SK-N-SH treated with all-trans-retinoic acid at 6 μM for 48 hours (cell line): ENCODE measurements around the gene MPP3.

Source experiments
- ATAC-seq: fragments of 200-7000 bp; cut with Tn5 transposase; 3 replicates; pipeline ENCODE4 v1.9.1; 2020; ENCODE audit warnings: mild to moderate bottlenecking, moderate library complexity
- ARNTL ChIP-seq: fragments of 450-650 bp; formaldehyde crosslinking; IDR thresholded peaks from 2 replicates; pipeline ENCODE4 v1.5.0; 2020; ENCODE audit warnings: low read depth, mild to moderate bottlenecking, moderate library complexity, borderline replicate concordance
- BACH2 ChIP-seq: fragments of 250-450 bp; sonication (Bioruptor Pico); IDR thresholded peaks from 2 replicates; pipeline ENCODE4 v1.9.0; 2021; ENCODE audit warnings: mild to moderate bottlenecking, borderline replicate concordance
- CSDC2 ChIP-seq: fragments of 250-450 bp; sonication (Bioruptor Pico); IDR thresholded peaks from 2 replicates; pipeline ENCODE4 v1.5.0; 2020; ENCODE audit warnings: mild to moderate bottlenecking, moderate library complexity
- ESRRG ChIP-seq: fragments of 250-450 bp; sonication (Bioruptor Pico); IDR thresholded peaks from 2 replicates; pipeline ENCODE4 v1.6.1; 2021; ENCODE audit warnings: mild to moderate bottlenecking
- GLIS3 ChIP-seq: fragments of 250-450 bp; sonication (Bioruptor Pico); IDR thresholded peaks from 2 replicates; pipeline ENCODE4 v1.5.0; 2020; ENCODE audit warnings: mild to moderate bottlenecking, moderate library complexity
- OSR1 ChIP-seq: fragments of 250-450 bp; sonication (Bioruptor Pico); IDR thresholded peaks from 2 replicates; pipeline ENCODE4 v1.8.0; 2022; ENCODE audit warnings: moderate library complexity, mild to moderate bottlenecking, inconsistent platforms
- PPARA ChIP-seq: fragments of 250-450 bp; sonication (Bioruptor Pico); IDR thresholded peaks from 2 replicates; pipeline ENCODE4 v1.5.0; 2020; ENCODE audit warnings: mild to moderate bottlenecking, borderline replicate concordance
- RARB ChIP-seq: fragments of 250-450 bp; sonication (Bioruptor Pico); IDR thresholded peaks from 2 replicates; pipeline ENCODE4 v1.8.0; 2021; ENCODE audit warnings: mild to moderate bottlenecking, moderate library complexity
- SNAI2 ChIP-seq: fragments of 250-450 bp; sonication (Bioruptor Pico); IDR thresholded peaks from 2 replicates; pipeline ENCODE4 v1.5.0; 2020; ENCODE audit warnings: mild to moderate bottlenecking, moderate library complexity
- TOX ChIP-seq: fragments of 250-450 bp; sonication (Bioruptor Pico); IDR thresholded peaks from 2 replicates; pipeline ENCODE4 v1.8.0; 2021; ENCODE audit warnings: mild to moderate bottlenecking, moderate library complexity, borderline replicate concordance
- ZC3H10 ChIP-seq: fragments of 250-450 bp; sonication (Bioruptor Pico); IDR thresholded peaks from 2 replicates; pipeline ENCODE4 v1.5.1; 2021; ENCODE audit warnings: mild to moderate bottlenecking, moderate library complexity
- ZFP3 ChIP-seq: fragments of 250-450 bp; sonication (Bioruptor Pico); IDR thresholded peaks from 2 replicates; pipeline ENCODE4 v1.5.0; 2020; ENCODE audit warnings: mild to moderate bottlenecking, moderate library complexity
- ZFP30 ChIP-seq: fragments of 450-650 bp; formaldehyde crosslinking; IDR thresholded peaks from 2 replicates; pipeline ENCODE4 v1.5.0; 2022; ENCODE audit warnings: mild to moderate bottlenecking, moderate library complexity
- ZNF565 ChIP-seq: fragments of 450-650 bp; formaldehyde crosslinking; conservative IDR thresholded peaks from 2 replicates; pipeline ENCODE4 v1.5.0; 2020; ENCODE audit warnings: low read depth, mild to moderate bottlenecking, moderate library complexity
- ZNF70 ChIP-seq: fragments of 450-650 bp; formaldehyde crosslinking; IDR thresholded peaks from 2 replicates; pipeline ENCODE4 v1.5.0; 2020; ENCODE audit warnings: mild to moderate bottlenecking, moderate library complexity
- TF ChIP-seq, protein P1 (sequence below): fragments of 250-450 bp; sonication (Bioruptor Pico); IDR thresholded peaks from 2 replicates; pipeline ENCODE4 v1.8.0; 2020; ENCODE audit warnings: mild to moderate bottlenecking, moderate library complexity, borderline replicate concordance

The MPP3 gene

DNA sequence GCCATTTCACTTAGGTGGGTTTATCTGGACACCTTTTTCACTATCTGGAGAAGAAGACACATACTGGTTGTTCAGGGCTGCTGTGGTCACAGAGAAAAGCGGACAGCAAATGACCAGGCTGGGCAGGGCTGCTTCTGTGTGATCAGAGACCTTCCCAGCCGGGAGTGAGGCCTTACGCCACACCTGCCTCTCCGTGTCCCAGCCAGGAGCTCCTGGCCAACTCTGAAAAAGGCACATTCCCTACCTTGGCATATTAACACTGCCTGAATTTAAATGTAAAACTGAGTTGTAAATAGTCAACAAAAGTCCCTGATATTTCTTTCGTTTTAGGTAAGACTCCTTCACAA lies 65.3 kb downstream of the MPP3 start:
- ATAC-seq = no peak
- no peak for TF ChIP-seq CSDC2

DNA sequence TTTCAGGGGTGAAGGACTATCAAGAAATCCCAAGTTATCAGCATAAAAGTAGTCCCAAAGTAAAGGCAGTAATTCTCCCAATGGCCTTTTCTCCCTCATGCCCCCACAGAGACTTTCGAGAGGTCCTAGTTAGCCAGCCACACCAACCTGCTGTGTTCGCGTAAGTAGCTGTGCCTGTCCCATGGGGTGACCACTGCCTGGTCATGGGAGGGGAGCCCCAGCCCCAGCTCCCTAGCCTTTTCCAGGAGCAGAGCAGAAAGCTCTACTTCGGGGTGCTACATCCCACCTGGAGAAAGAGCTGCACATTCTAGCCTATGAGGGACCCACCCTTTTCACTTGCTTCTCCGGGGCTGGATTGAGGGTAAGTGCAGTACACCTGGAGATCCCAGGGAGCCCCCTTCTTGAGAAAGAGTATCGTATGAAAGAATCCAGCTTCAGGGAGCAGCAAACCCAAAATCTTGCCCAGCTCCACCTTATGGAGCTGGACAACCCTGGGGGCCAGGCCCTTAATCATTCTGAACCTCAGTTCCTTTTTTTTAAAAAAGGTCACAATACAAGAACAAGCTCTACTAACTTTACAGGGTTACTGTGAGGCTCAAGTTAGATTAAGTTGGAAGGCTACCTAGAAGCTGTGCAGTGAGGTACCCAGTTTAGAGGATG lies 65.8 kb downstream of the MPP3 start:
- TF ChIP-seq, protein P1, sequence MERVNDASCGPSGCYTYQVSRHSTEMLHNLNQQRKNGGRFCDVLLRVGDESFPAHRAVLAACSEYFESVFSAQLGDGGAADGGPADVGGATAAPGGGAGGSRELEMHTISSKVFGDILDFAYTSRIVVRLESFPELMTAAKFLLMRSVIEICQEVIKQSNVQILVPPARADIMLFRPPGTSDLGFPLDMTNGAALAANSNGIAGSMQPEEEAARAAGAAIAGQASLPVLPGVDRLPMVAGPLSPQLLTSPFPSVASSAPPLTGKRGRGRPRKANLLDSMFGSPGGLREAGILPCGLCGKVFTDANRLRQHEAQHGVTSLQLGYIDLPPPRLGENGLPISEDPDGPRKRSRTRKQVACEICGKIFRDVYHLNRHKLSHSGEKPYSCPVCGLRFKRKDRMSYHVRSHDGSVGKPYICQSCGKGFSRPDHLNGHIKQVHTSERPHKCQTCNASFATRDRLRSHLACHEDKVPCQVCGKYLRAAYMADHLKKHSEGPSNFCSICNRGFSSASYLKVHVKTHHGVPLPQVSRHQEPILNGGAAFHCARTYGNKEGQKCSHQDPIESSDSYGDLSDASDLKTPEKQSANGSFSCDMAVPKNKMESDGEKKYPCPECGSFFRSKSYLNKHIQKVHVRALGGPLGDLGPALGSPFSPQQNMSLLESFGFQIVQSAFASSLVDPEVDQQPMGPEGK (CRISPR knock-in tag) = no peak
- TF ChIP-seq SNAI2 (CRISPR knock-in tag) = no peak
- no peak for TF ChIP-seq BACH2 (CRISPR knock-in tag)
- TF ChIP-seq ZFP3 (CRISPR knock-in tag) = no peak
- TF ChIP-seq PPARA = no peak
- no peak for TF ChIP-seq ZFP30 (CRISPR knock-in tag)
- TF ChIP-seq ZC3H10 (CRISPR knock-in tag) = no peak
- no peak for TF ChIP-seq GLIS3
- no peak for TF ChIP-seq ESRRG (CRISPR knock-in tag)
- TF ChIP-seq, all 23 proteins: peak for 0
- 0 out of 3 replicates have a peak, but pooled peaks have one; percentile 11 for ATAC-seq

DNA sequence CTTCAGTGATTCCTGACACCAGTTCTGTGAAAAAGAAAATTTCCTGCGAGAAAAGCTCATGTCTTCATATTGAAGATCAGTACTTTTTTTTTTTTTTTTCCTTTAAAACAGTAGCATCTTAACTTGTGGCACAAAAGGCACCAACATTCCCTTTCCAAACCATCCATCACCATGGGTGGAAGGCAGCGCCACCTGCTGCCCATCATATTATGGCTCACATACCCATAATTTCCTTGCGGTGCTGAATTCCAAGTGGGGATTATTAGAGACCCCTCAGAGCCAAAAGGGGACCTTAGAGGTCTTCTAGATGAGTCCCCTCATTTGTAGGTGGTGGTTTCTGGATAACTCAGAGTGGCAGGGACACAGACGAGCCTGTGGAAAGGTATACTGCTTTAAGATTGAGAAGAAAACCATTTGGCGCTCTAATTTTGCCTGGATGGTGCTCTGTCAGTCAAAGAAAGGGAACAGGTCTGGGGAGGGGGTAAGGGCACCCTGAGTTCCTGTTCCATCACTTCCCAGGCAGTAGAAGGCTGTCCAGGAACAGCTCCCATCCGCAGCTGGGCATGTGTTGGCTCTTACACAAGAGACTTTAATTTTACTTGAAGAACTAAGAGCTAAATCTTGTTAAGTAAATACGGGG lies 66.4 kb downstream of the MPP3 start:
- ATAC-seq = peak; percentile 64
- TF ChIP-seq ZC3H10 (CRISPR knock-in tag) (no peak), ZFP30 (CRISPR knock-in tag) (no peak), RARB (CRISPR knock-in tag) (no peak), BACH2 (CRISPR knock-in tag) (no peak)
- TF ChIP-seq, all 23 proteins: peak for 0

DNA sequence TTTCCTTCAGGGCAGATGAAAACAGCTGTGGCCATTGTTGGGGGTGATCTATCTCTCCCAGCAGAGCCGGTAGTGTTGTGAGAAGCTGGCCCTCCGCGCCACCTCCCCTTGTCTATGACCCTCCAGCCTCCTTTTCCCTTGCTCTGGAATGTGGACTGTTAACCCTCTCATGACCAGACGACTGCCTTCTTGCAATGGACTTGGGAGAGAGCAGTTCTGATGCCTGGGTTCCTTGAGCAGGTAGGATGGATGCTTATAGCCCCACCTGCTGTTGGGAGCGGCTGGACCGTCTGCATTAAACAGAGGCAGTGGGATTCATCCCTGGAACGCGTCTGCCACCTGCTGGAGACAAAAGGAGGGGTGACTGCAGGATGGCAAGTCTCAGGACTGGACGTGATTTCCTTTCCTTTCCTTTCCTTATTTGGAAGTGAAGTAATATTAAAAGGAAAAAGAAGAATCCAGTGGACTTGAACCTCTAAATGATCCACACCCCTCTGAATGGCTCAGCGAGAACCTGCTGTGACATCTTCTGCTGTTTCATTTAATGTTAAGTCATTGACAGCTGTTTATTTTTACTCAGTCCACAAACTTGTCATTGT lies 72.6 kb downstream of the MPP3 start:
- ATAC-seq = peak; percentile 97
- no peak for TF ChIP-seq ZFP3 (CRISPR knock-in tag)
- TF ChIP-seq, all 23 proteins: peak for 0

DNA sequence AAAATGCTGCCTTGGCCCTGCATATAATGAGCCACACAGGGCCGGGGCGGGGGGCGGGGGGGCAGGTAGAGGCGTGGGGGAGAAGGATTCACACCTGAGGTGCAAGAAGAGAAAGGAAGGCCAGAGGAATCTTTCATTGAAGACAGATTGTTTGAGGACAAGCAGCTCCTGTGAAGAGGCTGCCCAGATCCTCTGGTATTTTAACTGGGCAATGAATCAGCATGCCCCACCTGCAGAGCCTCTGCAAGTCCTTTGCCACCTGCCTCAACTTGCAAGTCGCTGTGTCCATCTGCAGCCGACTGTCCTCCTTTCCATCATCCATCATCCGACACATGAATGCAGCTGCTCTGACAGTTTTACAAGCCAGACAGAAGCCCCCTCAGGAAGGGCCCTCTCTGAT lies 73.1 kb downstream of the MPP3 start:
- no peak for ATAC-seq
- TF ChIP-seq SNAI2 (CRISPR knock-in tag) (no peak), RARB (CRISPR knock-in tag) (no peak), ZNF565 (CRISPR knock-in tag) (no peak)

DNA sequence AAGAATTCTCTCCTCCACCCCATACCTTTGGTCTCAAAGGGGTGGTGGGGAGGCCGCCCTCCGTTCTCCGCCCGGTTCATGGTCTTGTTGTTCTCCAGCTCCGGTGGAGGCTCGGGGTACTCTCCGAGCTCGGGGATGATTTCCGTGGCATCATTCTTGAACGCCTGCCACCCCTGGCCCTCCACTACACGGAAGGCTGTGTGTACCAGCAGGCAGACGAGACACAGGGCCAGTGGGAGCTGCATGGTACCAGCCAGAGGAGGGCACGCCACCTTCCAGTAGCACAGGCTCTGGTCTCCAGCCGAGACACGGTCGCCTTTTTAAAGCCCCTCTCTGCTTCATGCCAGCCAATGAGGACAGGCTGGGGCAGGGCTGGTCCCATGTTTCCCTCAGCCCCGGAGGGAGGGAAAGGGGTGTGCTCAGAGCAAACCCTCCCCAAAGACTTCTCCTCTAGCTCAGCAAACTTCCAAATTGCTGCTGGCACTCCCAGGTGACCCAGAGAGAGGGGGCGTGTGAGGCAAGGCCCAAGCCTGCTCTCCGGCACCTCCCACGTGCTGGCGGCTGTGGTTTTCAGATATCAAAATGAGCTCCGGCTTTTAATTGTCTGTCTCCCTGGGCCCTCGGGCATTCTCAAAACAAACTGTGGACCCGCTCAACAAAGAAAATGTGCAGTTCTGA lies 74.3 kb downstream of the MPP3 start, which contains the start of gene SOST:
Gene SOST, minus strand, starts transcription at position 295 of the 678 bp plus-strand sequence. Its CDS starts 50 bp downstream, at position 245.
- no peak for ATAC-seq
- TF ChIP-seq ESRRG (CRISPR knock-in tag) (no peak), ZFP30 (CRISPR knock-in tag) (no peak), OSR1 (CRISPR knock-in tag) (no peak), ARNTL (no peak), BACH2 (CRISPR knock-in tag) (no peak), ZNF70 (CRISPR knock-in tag) (no peak), TOX (CRISPR knock-in tag) (no peak)
- TF ChIP-seq, protein P1 (CRISPR knock-in tag) = no peak

DNA sequence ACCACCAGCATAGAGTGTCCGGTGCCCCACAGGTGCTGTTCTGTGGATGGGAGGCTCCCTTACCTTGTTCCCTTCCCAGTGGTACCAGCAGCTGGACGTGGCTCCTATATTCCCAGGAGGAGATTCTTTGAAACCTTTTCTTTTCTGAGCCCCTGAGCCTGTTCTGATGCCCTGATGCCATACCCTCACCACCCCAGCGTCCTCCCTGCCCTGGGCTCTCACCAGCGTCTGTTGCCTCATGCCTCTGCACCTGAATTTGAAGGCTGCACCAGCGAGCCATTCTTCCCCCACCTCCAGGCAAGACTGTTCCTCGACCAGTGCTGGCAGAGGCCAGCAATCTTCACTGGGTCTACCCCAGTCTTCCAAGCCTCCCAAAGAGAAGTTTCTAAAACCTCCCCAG lies 74.9 kb downstream of the MPP3 start:
- TF ChIP-seq ZC3H10 (CRISPR knock-in tag) (no peak), TOX (CRISPR knock-in tag) (no peak), ARNTL (no peak), ZNF70 (CRISPR knock-in tag) (no peak)
- TF ChIP-seq, all 23 proteins: peak for 0
- no peak for ATAC-seq
